ENCODE measurements around the gene PYGO2.

DNA sequence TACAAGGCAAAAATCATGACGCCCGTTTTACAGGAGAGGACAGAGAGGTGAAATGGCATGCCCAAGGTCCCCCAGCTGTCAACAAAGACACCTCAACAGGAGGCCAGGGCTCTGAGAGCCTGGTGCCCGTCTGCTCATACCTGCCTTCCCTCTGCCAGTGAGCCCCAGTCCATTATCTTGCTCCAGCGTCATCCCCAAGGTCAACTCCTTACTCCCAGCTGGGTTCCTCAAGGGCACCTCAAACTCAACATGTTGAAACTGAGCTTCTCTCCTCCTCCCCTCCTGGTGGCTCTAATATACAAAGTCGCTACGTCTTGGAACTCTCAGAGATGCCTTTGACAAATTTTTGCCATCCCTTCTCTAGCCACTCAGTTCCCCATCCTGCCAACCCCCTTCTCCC is 8.9 kb downstream of the PYGO2 start:
- TF ChIP-seq, protein P1, sequence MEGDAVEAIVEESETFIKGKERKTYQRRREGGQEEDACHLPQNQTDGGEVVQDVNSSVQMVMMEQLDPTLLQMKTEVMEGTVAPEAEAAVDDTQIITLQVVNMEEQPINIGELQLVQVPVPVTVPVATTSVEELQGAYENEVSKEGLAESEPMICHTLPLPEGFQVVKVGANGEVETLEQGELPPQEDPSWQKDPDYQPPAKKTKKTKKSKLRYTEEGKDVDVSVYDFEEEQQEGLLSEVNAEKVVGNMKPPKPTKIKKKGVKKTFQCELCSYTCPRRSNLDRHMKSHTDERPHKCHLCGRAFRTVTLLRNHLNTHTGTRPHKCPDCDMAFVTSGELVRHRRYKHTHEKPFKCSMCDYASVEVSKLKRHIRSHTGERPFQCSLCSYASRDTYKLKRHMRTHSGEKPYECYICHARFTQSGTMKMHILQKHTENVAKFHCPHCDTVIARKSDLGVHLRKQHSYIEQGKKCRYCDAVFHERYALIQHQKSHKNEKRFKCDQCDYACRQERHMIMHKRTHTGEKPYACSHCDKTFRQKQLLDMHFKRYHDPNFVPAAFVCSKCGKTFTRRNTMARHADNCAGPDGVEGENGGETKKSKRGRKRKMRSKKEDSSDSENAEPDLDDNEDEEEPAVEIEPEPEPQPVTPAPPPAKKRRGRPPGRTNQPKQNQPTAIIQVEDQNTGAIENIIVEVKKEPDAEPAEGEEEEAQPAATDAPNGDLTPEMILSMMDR (conservative IDR thresholded peaks at IDR 0.05), result no peak
- no peak for TF ChIP-seq EZH2 (IDR thresholded peaks at IDR 0.05; ENCODE audit: low read depth)

Data from PC-9 (cell line).